Suprapubic skin (tissue), 4 donors: ENCODE measurements around the gene RPRD1B. TPM values are rescaled to one million over a fixed set of nuclear protein-coding genes. Genes with fewer than 3 reads are reported as not detected.

ENCODE experiments used
- DNase-seq, 2 donors: peaks; one replicate each; pipeline ENCODE4 v3.0.0-alpha.2; 2019; ENCODE audit warnings: low spot score in 2 of 2
- H3K27ac ChIP-seq: fragments of 200-600 bp; sonication (generic); one replicate; pipeline ENCODE4 v1.5.1; 2019
- H3K27me3 ChIP-seq: fragments of 200-600 bp; sonication (generic); one replicate; pipeline ENCODE4 v1.5.1; 2019
- H3K36me3 ChIP-seq: fragments of 200-600 bp; sonication (generic); one replicate; pipeline ENCODE4 v1.5.1; 2019
- H3K4me1 ChIP-seq: fragments of 200-600 bp; sonication (generic); one replicate; pipeline ENCODE4 v1.5.1; 2019
- H3K4me3 ChIP-seq: fragments of 200-600 bp; sonication (generic); one replicate; pipeline ENCODE4 v1.5.1; 2019; ENCODE audit warnings: mild to moderate bottlenecking
- H3K9me3 ChIP-seq: fragments of 200-600 bp; sonication (generic); one replicate; pipeline ENCODE4 v1.5.1; 2019
- EP300 ChIP-seq: sonication (generic); formaldehyde crosslinking; IDR thresholded peaks from one replicate; pipeline ENCODE4 v1.6.1; 2017; ENCODE audit warnings: antibody characterized with exemption
- POLR2A ChIP-seq, 2 donors: fragments of 450-650 bp; IDR thresholded peaks; one replicate each; pipeline ENCODE4 v1.6.1; 2017; ENCODE audit warnings: antibody characterized with exemption in 2 of 2, mild to moderate bottlenecking in 2 of 2, moderate library complexity in 2 of 2
- POLR2AphosphoS5 ChIP-seq, 3 donors: sonication (generic); formaldehyde crosslinking; IDR thresholded peaks; one replicate each; pipeline ENCODE4 v1.6.1; 2017; ENCODE audit warnings: antibody characterized with exemption in 3 of 3
- WGBS: methylation state at CpG from one replicate; pipeline ENCODE4 v1.1.5; 2018; 5-methylcytosine and 5-hydroxymethylcytosine counted together
- total RNA-seq, 4 donors: library from RNA; depleted of rRNA; stranded (reverse); fragments of >200 nt; gene quantifications; one replicate each; pipeline ENCODE4 v1.1.0, GENCODE V29; 2016
- TF ChIP-seq, protein P1 (sequence below), 2 donors: fragments of 200-600 bp in 1 of 2; fragments of 450-650 bp in 1 of 2; sonication (generic) in 1 of 2; IDR thresholded peaks; one replicate each; pipeline ENCODE4 v1.5.1; 2016 to 2019; ENCODE audit warnings: antibody characterized with exemption in 2 of 2, mild to moderate bottlenecking in 1 of 2, moderate library complexity in 1 of 2

The RPRD1B gene
- total RNA-seq, 4 donors from 2014 or later = 24.7 to 45.6 (median 27.7) TPM

DNA sequence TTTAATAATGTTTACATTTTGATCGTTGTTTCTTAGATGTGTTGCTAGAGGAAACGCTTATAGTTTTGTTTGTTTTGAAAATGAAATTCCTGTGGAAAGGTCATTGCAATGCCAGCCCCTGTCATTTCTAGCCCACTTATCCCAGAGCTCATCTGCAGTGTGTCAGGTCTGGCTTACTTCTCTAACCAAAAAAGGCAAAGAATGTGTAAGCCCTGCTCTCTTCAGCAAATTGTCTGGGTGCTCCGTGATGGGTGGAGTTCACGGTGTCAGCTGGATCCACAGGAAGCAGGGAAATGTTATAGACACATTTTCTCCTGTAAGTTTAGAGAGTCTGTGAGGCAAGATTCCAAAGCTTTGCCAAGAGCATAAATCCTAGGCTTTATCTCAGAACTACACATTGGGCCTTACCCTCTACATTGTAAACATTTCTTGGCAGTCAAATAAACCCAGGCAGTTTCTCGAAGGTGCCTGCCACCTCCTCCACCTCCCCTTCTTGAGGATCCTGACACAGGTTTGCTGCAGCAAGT, 50.9 kb downstream of the RPRD1B start:
- Histone ChIP-seq H3K9me3 (no peaks in the 10 kb centered on the region), H3K36me3 (peaks cover 68% of the 10 kb centered on the region), H3K27ac (no peak overlapping the region), H3K27me3 (no peaks in the 10 kb centered on the region), H3K4me1 (no peaks in the 10 kb centered on the region), H3K4me3 (no peak overlapping the region)
- TF ChIP-seq POLR2A (IDR thresholded peaks at IDR 0.05) (no peak), EP300 (no peak), POLR2AphosphoS5 (IDR thresholded peaks at IDR 0.05) (no peak)
- TF ChIP-seq, protein P1, sequence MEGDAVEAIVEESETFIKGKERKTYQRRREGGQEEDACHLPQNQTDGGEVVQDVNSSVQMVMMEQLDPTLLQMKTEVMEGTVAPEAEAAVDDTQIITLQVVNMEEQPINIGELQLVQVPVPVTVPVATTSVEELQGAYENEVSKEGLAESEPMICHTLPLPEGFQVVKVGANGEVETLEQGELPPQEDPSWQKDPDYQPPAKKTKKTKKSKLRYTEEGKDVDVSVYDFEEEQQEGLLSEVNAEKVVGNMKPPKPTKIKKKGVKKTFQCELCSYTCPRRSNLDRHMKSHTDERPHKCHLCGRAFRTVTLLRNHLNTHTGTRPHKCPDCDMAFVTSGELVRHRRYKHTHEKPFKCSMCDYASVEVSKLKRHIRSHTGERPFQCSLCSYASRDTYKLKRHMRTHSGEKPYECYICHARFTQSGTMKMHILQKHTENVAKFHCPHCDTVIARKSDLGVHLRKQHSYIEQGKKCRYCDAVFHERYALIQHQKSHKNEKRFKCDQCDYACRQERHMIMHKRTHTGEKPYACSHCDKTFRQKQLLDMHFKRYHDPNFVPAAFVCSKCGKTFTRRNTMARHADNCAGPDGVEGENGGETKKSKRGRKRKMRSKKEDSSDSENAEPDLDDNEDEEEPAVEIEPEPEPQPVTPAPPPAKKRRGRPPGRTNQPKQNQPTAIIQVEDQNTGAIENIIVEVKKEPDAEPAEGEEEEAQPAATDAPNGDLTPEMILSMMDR (IDR thresholded peaks at IDR 0.05) = no peak
- WGBS = 61% methylated on average over 5 of the region's 5 CpGs
- DNase-seq = no peak

DNA sequence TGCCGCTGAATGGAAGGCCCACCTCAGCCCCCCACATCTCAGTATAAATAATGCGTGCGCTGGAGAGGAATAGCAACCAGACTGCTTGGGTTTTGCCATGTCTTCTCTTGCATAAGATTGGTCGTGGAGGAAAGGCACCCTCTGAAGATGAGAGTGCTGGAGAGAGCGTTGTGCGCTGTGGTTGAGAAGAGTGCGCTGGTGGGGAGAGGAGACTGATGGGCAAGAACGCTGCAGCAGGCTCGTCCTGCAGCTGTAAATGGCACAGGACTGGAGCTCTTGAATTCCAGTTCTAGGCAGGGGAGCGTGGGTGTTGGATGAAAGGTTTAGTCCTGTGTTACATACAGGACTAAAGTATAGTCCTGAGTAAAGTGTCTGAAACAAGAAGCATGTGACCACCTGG, 51.5 kb downstream of the RPRD1B start:
- H3K4me1 ChIP-seq = no peaks in the 10 kb centered on the region
- peaks cover 71% of the 10 kb centered on the region for H3K36me3 ChIP-seq
- no peak overlapping the region for H3K4me3 ChIP-seq
- no peak for DNase-seq
- WGBS = 83% methylated on average over 8 of the region's 10 CpGs
- TF ChIP-seq POLR2AphosphoS5 (IDR thresholded peaks at IDR 0.05) (no peak), POLR2A (IDR thresholded peaks at IDR 0.05) (no peak), EP300 (no peak)
- TF ChIP-seq, protein P1 (IDR thresholded peaks at IDR 0.05) = no peak
- H3K27ac ChIP-seq = no peak overlapping the region
- H3K27me3 ChIP-seq = no peaks in the 10 kb centered on the region
- H3K9me3 ChIP-seq = no peaks in the 10 kb centered on the region

DNA sequence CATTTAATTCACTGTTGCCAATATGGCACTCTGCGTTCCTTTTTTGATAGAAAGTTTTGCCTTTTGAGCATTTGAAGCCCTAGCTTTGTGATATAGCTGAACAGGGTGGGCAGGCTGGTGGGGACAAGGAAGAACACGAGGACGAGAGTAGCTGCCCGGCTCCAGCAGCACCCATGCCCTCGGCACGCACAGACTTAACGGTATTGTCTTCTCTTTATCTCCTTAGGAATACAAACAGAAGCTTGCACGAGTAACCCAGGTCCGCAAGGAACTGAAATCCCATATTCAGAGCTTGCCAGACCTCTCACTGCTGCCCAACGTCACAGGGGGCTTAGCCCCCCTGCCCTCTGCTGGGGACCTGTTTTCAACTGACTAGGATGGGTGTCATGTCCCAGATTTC, 56.0 kb downstream of the RPRD1B start:
- TF ChIP-seq POLR2AphosphoS5 (IDR thresholded peaks at IDR 0.05) = no peak
- no peak for TF ChIP-seq POLR2A (IDR thresholded peaks at IDR 0.05)
- no peak overlapping the region for H3K4me3 ChIP-seq
- no peaks in the 10 kb centered on the region for H3K9me3 ChIP-seq
- no peaks in the 10 kb centered on the region for H3K27me3 ChIP-seq
- DNase-seq = no peak
- no peak overlapping the region for H3K27ac ChIP-seq
- H3K4me1 ChIP-seq = peaks cover 8% of the 10 kb centered on the region
- WGBS = 90% methylated on average over 10 of the region's 10 CpGs
- peaks cover 66% of the 10 kb centered on the region for H3K36me3 ChIP-seq

DNA sequence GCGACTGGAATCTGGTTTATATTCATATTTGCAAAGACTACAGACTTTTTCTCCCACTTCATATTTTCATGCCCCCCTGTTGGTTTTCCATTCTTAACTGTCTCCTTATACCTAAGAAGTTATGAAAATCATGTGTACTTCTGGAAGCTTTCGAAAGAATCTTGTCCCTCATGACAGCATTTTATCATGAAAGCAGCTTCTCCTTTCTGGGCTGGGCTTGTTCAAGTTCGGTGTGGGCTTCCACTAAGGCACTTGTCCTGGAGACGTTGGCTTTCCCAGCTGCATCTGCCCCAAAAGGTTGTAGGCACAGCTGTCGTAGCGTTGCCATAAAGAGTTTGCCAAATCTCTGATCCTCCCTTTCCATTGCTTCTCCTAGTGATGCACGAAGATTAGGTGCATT, 56.5 kb downstream of the RPRD1B start:
- 87% methylated on average over 7 of the region's 7 CpGs for WGBS
- Histone ChIP-seq H3K4me3 (no peak overlapping the region), H3K36me3 (peaks cover 61% of the 10 kb centered on the region), H3K27ac (no peak overlapping the region), H3K4me1 (peaks cover 13% of the 10 kb centered on the region), H3K9me3 (no peaks in the 10 kb centered on the region), H3K27me3 (no peaks in the 10 kb centered on the region)
- no peak for DNase-seq
- TF ChIP-seq EP300 (no peak), POLR2A (IDR thresholded peaks at IDR 0.05) (no peak), POLR2AphosphoS5 (IDR thresholded peaks at IDR 0.05) (no peak)
- TF ChIP-seq, protein P1 (IDR thresholded peaks at IDR 0.05) = no peak

DNA sequence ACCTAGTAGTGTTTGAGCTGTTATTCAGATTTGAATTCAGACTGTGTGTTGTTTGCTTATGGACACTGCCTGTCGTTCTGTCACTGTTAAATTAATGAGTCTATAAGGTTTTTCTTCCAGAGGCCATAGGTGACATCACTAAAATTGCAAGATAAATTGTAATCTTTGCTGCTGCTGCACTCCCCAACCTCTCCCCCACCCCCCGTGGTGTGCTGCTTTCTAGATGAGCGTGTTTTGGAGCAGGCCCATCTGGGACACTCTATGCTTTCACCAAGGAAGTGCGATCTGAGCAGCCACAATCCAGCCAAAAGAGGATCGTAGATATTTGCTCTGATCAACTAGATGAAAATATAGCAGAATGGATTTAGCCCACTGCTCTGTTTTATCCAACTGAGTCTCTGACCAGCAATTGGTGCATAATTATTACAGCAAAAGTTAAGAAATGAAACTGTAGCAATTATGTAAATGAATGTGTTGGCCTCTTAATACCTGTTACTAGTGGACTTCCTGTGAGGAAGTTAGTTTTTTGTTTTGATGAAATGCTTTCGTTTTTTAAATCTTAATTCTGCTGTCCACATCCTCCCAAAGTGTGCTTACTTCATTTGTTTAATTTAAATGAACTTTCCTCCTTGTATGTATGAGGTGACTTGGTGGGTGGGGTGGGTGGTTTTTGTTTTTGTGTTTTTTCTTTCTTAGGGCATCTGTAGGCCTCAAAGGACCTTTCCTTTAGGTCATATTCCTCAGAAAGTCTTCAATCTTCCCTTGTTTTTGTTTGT, 58.1 kb downstream of the RPRD1B start:
- no peak overlapping the region for H3K4me3 ChIP-seq
- H3K27ac ChIP-seq = no peak overlapping the region
- H3K9me3 ChIP-seq = no peaks in the 10 kb centered on the region
- H3K27me3 ChIP-seq = no peaks in the 10 kb centered on the region
- no peak for DNase-seq
- TF ChIP-seq POLR2A (IDR thresholded peaks at IDR 0.05) (no peak), EP300 (no peak), POLR2AphosphoS5 (IDR thresholded peaks at IDR 0.05) (no peak)
- TF ChIP-seq, protein P1 (IDR thresholded peaks at IDR 0.05) = no peak
- 82% methylated on average over 6 of the region's 6 CpGs for WGBS
- H3K36me3 ChIP-seq = peaks cover 48% of the 10 kb centered on the region
- H3K4me1 ChIP-seq = peaks cover 13% of the 10 kb centered on the region
